Osteoblast (primary cell): ENCODE results near the gene GABRG3. TPM values are rescaled to one million over a fixed set of nuclear protein-coding genes. Genes with fewer than 3 reads are reported as not detected.

ENCODE experiments used
- DNase-seq: peaks from one replicate; pipeline ENCODE4 v3.0.0; 2011; ENCODE audit warnings: low spot score, mixed read lengths; ENCODE audit not compliant: insufficient read length; ENCODE audit errors: missing footprints
- H2AFZ ChIP-seq: 2 replicates; pipeline ENCODE4 v1.6.0; 2011; ENCODE audit warnings: mild to moderate bottlenecking, low read length
- H3K27ac ChIP-seq: 2 replicates; pipeline ENCODE4 v1.5.1; 2011; ENCODE audit warnings: mild to moderate bottlenecking, low read depth, low read length, moderate library complexity
- H3K27me3 ChIP-seq: 2 replicates; pipeline ENCODE4 v1.6.0; 2012; ENCODE audit warnings: mild to moderate bottlenecking, control low read depth, inconsistent platforms, low read length, moderate library complexity; ENCODE audit not compliant: insufficient read depth
- H3K36me3 ChIP-seq: 2 replicates; pipeline ENCODE4 v1.5.1; 2011; ENCODE audit warnings: mild to moderate bottlenecking, low read length, control low read depth, moderate library complexity; ENCODE audit not compliant: insufficient read depth
- H3K4me1 ChIP-seq: 2 replicates; pipeline ENCODE4 v1.5.1; 2011; ENCODE audit warnings: mild to moderate bottlenecking, low read length, control low read depth, moderate library complexity; ENCODE audit not compliant: insufficient read depth
- H3K4me2 ChIP-seq: 2 replicates; pipeline ENCODE4 v1.6.0; 2011; ENCODE audit warnings: mild to moderate bottlenecking, low read length; ENCODE audit not compliant: insufficient read depth
- H3K4me3 ChIP-seq: fragments of 200-600 bp; sonication (generic); 3 replicates; pipeline ENCODE4 v1.5.1; 2012; ENCODE audit warnings: mild to moderate bottlenecking, low read length, inconsistent platforms; ENCODE audit not compliant: insufficient read depth
- H3K79me2 ChIP-seq: 2 replicates; pipeline ENCODE4 v1.6.0; 2012; ENCODE audit warnings: mild to moderate bottlenecking, low read length, control low read depth, inconsistent platforms; ENCODE audit not compliant: insufficient read depth
- H3K9me3 ChIP-seq: 2 replicates; pipeline ENCODE4 v1.5.1; 2011; ENCODE audit warnings: low read depth, low read length, control low read depth
- H4K20me1 ChIP-seq: 2 replicates; pipeline ENCODE4 v1.6.0; 2012; ENCODE audit warnings: mild to moderate bottlenecking, low read length, control low read depth; ENCODE audit not compliant: insufficient read depth
- CTCF ChIP-seq: IDR thresholded peaks from 2 replicates; pipeline ENCODE4 v1.5.1; 2011; ENCODE audit warnings: mild to moderate bottlenecking, low read depth, low read length, moderate library complexity; ENCODE audit errors: extremely low read depth
- total RNA-seq: library from RNA; depleted of rRNA; stranded (reverse); fragments of >200 nt; gene quantifications from 2 replicates; pipeline ENCODE4 v1.2.3, GENCODE V29; 2012

GABRG3 gene
- total RNA-seq, 1 donor = not detected

- no peaks in the 10 kb centered on the region for H3K79me2 ChIP-seq
- H2AFZ ChIP-seq = no peak overlapping the region
- no peak for TF ChIP-seq CTCF
- no peak overlapping the region for H3K27ac ChIP-seq
- H3K4me2 ChIP-seq = no peak overlapping the region
- H3K4me1 ChIP-seq = no peaks in the 10 kb centered on the region
- H3K36me3 ChIP-seq = no peaks in the 10 kb centered on the region
- H3K4me3 ChIP-seq = no peak overlapping the region
- H4K20me1 ChIP-seq = no peaks in the 10 kb centered on the region
- DNase-seq = no peak
- H3K9me3 ChIP-seq = no peaks in the 10 kb centered on the region
- no peaks in the 10 kb centered on the region for H3K27me3 ChIP-seq
Measured at GRCh38 chr15:27238209-27238608, 267.2 kb downstream of the GABRG3 start.

- no peak for DNase-seq
Measured at GRCh38 chr15:27238707-27239423, 267.9 kb downstream of the GABRG3 start.

GRCh38 chr15:27241943-27242342, 271.0 kb downstream of the GABRG3 start:
- H4K20me1 ChIP-seq = no peaks in the 10 kb centered on the region
- H3K27me3 ChIP-seq = no peaks in the 10 kb centered on the region
- no peak for TF ChIP-seq CTCF
- H3K36me3 ChIP-seq = no peaks in the 10 kb centered on the region
- H3K27ac ChIP-seq = no peak overlapping the region
- no peaks in the 10 kb centered on the region for H3K79me2 ChIP-seq
- H3K4me1 ChIP-seq = no peaks in the 10 kb centered on the region
- DNase-seq = no peak
- H3K4me2 ChIP-seq = no peak overlapping the region
- no peaks in the 10 kb centered on the region for H3K9me3 ChIP-seq
- no peak overlapping the region for H2AFZ ChIP-seq
- no peak overlapping the region for H3K4me3 ChIP-seq

More at GRCh38 chr15:27238707-27239423, 267.9 kb downstream of the GABRG3 start:
- Histone ChIP-seq H3K9me3 (no peaks in the 10 kb centered on the region), H3K4me1 (no peaks in the 10 kb centered on the region), H3K4me3 (no peak overlapping the region), H3K27ac (no peak overlapping the region), H4K20me1 (no peaks in the 10 kb centered on the region), H3K79me2 (no peaks in the 10 kb centered on the region), H3K36me3 (no peaks in the 10 kb centered on the region), H3K4me2 (no peak overlapping the region), H3K27me3 (no peaks in the 10 kb centered on the region), H2AFZ (no peak overlapping the region)
- TF ChIP-seq CTCF = no peak

GRCh38 chr15:27244047-27244446, 273.1 kb downstream of the GABRG3 start:
- no peaks in the 10 kb centered on the region for H4K20me1 ChIP-seq
- no peak for DNase-seq
- no peak overlapping the region for H2AFZ ChIP-seq
- H3K79me2 ChIP-seq = no peaks in the 10 kb centered on the region
- H3K27me3 ChIP-seq = no peaks in the 10 kb centered on the region
- no peaks in the 10 kb centered on the region for H3K36me3 ChIP-seq
- H3K9me3 ChIP-seq = no peaks in the 10 kb centered on the region
- no peaks in the 10 kb centered on the region for H3K4me1 ChIP-seq
- no peak overlapping the region for H3K4me2 ChIP-seq
- no peak for TF ChIP-seq CTCF
- no peak overlapping the region for H3K27ac ChIP-seq
- H3K4me3 ChIP-seq = no peak overlapping the region
